ENCODE data around the gene ZC3H10. TPM values are rescaled to one million over a fixed set of nuclear protein-coding genes. Genes with fewer than 3 reads are reported as not detected.

ZC3H10 gene
- total and polyA plus RNA-seq, 2 of the 8 experiments (the other 6 are each of a cell fraction or from before 2014, with no cell fraction given), result 4.0 to 11.2 TPM

- Histone ChIP-seq H3K14ac (ENCODE audit: insufficient read length) (no peak overlapping the region), H2AK5ac (ENCODE audit: low read depth, low read length) (peak overlapping the region; percentile 25; the same call in 1 of the 2 replicates), H3K18ac (ENCODE audit: extremely low read depth, low read length) (no peak overlapping the region), H3K79me2 (ENCODE audit: control insufficient read depth in 1 of 2, insufficient read depth in 2 of 2, low read length in 2 of 2) (peaks cover 3 to 25% of the 10 kb centered on the region in 2 experiments), H4K5ac (ENCODE audit: insufficient read length, low read depth, low read length) (no peak overlapping the region), H3K27me3 (replicated peaks in 1 of 4; ENCODE audit: control insufficient read depth in 3 of 4, extremely low read depth in 1 of 4, insufficient read depth in 3 of 4, low read length in 3 of 4) (no peaks in the 10 kb centered on the region), H3K4me2 (ENCODE audit: insufficient read depth in 1 of 2, low read depth in 2 of 2, low read length in 2 of 2) (peak overlapping the region; percentile 77 to 92), H2BK5ac (ENCODE audit: low read depth, low read length) (peak overlapping the region; percentile 93; the same call in 1 of the 2 replicates), H3K27ac (ENCODE audit: low read depth, low read length) (peak overlapping the region; percentile 99; the same call in 1 of the 2 replicates), H2AFZ (ENCODE audit: low read length) (no peak overlapping the region), H3K4me1 (replicated peaks in 1 of 4; ENCODE audit: control insufficient read depth in 3 of 4, insufficient read depth in 4 of 4, low read length in 3 of 4) (peaks cover 3 to 33% (median 20%) of the 10 kb centered on the region in 4 experiments), H2BK20ac (ENCODE audit: low read length) (peak overlapping the region; percentile 3; the same call in 1 of the 2 replicates), H2BK120ac (replicated peaks; ENCODE audit: low read depth, low read length) (no peak overlapping the region), H2BK12ac (ENCODE audit: low read depth, low read length) (no peak overlapping the region), H4K8ac (ENCODE audit: extremely low read depth, insufficient read depth, low read length) (no peak overlapping the region), H2BK15ac (ENCODE audit: low read length) (no peak overlapping the region), H3K23ac (ENCODE audit: insufficient read length) (no peak overlapping the region), H3K36me3 (ENCODE audit: control insufficient read depth in 2 of 4, insufficient read depth in 4 of 4, low read length in 3 of 4) (peaks cover 29 to 67% (median 45%) of the 10 kb centered on the region in 4 experiments), H4K20me1 (replicated peaks in 1 of 2; ENCODE audit: control insufficient read depth in 1 of 2, insufficient read depth in 2 of 2, low read length in 2 of 2) (peaks cover 11 to 23% of the 10 kb centered on the region in 2 experiments), H3K4ac (replicated peaks; ENCODE audit: insufficient read length, low read depth, low read length) (no peak overlapping the region), H3K9me3 (ENCODE audit: insufficient read depth in 2 of 2, low read depth in 1 of 2, low read length in 1 of 2) (no peaks in the 10 kb centered on the region), H3K9ac (replicated peaks in 1 of 4; ENCODE audit: extremely low read depth in 1 of 4, low read depth in 3 of 4, low read length in 3 of 4) (peak overlapping the region in 3 of 4 experiments; percentile 92 to 99 (median 97); a peak in 6 of 7 replicates), H3K4me3 (ENCODE audit: extremely low read depth in 1 of 4, insufficient read depth in 2 of 4, low read depth in 3 of 4, low read length in 4 of 4) (peak overlapping the region; percentile 63 to 97 (median 93)), H3K79me1 (ENCODE audit: low read depth, low read length) (peaks cover 5% of the 10 kb centered on the region; the same call in 1 of the 2 replicates), H3K56ac (replicated peaks; ENCODE audit: insufficient read length, low read depth, low read length) (no peak overlapping the region), H4K91ac (replicated peaks; ENCODE audit: insufficient read length, low read length) (no peak overlapping the region), H3K23me2 (ENCODE audit: low read depth, low read length) (peaks cover 19% of the 10 kb centered on the region)
- POLR2A ChIA-PET (ENCODE audit: partially characterized antibody), result interaction anchor here (0.6 to 15.6 kb wide), 29 partner anchors 20 to 474 kb away, joined by 3 to 656 read pairs (median 4); partner anchors contain the start of genes ANKRD52, CNPY2, COQ10A and PA2G4
- CTCF ChIA-PET (ENCODE audit: partially characterized antibody), result interaction anchor here (0.7 to 6.8 kb wide), 9 partner anchors 9 to 40 kb away, joined by 3 to 47 read pairs (median 5); partner anchors contain the start of genes SMARCC2 and ZC3H10
- DNase-seq (ENCODE audit: low read depth in 1 of 2, low spot score in 2 of 2), result no peak
- TF ChIP-seq, protein P1, sequence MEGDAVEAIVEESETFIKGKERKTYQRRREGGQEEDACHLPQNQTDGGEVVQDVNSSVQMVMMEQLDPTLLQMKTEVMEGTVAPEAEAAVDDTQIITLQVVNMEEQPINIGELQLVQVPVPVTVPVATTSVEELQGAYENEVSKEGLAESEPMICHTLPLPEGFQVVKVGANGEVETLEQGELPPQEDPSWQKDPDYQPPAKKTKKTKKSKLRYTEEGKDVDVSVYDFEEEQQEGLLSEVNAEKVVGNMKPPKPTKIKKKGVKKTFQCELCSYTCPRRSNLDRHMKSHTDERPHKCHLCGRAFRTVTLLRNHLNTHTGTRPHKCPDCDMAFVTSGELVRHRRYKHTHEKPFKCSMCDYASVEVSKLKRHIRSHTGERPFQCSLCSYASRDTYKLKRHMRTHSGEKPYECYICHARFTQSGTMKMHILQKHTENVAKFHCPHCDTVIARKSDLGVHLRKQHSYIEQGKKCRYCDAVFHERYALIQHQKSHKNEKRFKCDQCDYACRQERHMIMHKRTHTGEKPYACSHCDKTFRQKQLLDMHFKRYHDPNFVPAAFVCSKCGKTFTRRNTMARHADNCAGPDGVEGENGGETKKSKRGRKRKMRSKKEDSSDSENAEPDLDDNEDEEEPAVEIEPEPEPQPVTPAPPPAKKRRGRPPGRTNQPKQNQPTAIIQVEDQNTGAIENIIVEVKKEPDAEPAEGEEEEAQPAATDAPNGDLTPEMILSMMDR (IDR thresholded peaks at IDR 0.05; ENCODE audit: control extremely low read depth in 1 of 3, insufficient read depth in 1 of 3, low read depth in 1 of 3, low read length in 3 of 3), result no peak
- TF ChIP-seq POLR2A (IDR thresholded peaks at IDR 0.05; ENCODE audit: control extremely low read depth in 1 of 2, low read depth in 2 of 2, low read length in 2 of 2) (peak in 1 of 2 experiments; percentile 46; a peak in 1 of 3 replicates), KDM1A (IDR thresholded peaks at IDR 0.05; ENCODE audit: borderline replicate concordance, low read length) (no peak), SP1 (IDR thresholded peaks at IDR 0.05; ENCODE audit: low read depth, low read length) (0 out of 2 replicates have a peak, but pooled peaks have one; percentile 49), SAP30 (IDR thresholded peaks at IDR 0.05; ENCODE audit: insufficient read depth, insufficient replicate concordance, low read length) (no peak)
- FAIRE-seq, result no peak
- WGBS, 2 experiments (ENCODE audit: extremely low coverage in 1 of 2, insufficient coverage in 1 of 2, insufficient read length in 1 of 2, insufficient replicate concordance in 2 of 2, low coverage in 1 of 2, low lambda C conversion rate in 2 of 2, missing lambda C conversion rate in 1 of 2), result 87% methylated on average over 8 of the region's 8 CpGs; no CpG with 5 or more reads in 1 of the 2 experiments
Observed at GRCh38 chr12:56159482-56160192, 41.6 kb downstream of the ZC3H10 start.

Measured in H1 (cell line).